IMR-90 (cell line): Measurements from ENCODE around the gene MNAT1. TPM values are rescaled to one million over a fixed set of nuclear protein-coding genes. Genes with fewer than 3 reads are reported as not detected.

Experiments used
- ATAC-seq: fragments of 200-7000 bp; cut with Tn5 transposase; 2 replicates; pipeline ENCODE4 v1.9.1; 2020; ENCODE audit warnings: low read depth, mild to moderate bottlenecking, moderate library complexity
- BruUV-seq: library from RNA; stranded (reverse); fragments of 400-500 nt; replicated peaks from 2 replicates; lab custom pipeline; 2021; lab: Mats Ljungman, UMichigan
- CTCF ChIA-PET: fragments of 300-600 bp; formaldehyde crosslinking; extraction: SDS; loops from one replicate; lab custom pipeline; 2021; ENCODE audit warnings: antibody characterized with exemption; lab: Yijun Ruan, JAX
- POLR2A ChIA-PET: fragments of 300-600 bp; sonication (Branson Sonifier 250); formaldehyde crosslinking; loops from one replicate; lab custom pipeline; 2022; ENCODE audit warnings: antibody characterized with exemption; ENCODE audit not compliant: unreplicated experiment; lab: Charles Lee
- DNase-seq: peaks from one replicate; pipeline ENCODE4 v3.0.0; 2013
- H2AFZ ChIP-seq: replicated peaks from 2 replicates; pipeline ENCODE3; 2013; ENCODE audit warnings: low read length, mild to moderate bottlenecking; ENCODE audit not compliant: poor library complexity
- H2AK5ac ChIP-seq: 2 replicates; pipeline ENCODE4 v1.6.1; 2013; ENCODE audit warnings: low read depth, low read length, inconsistent platforms
- H2AK9ac ChIP-seq: replicated peaks from 2 replicates; pipeline ENCODE3; 2013; ENCODE audit warnings: mild to moderate bottlenecking, low read depth, low read length, moderate library complexity; ENCODE audit not compliant: poor library complexity
- H2BK120ac ChIP-seq: 2 replicates; pipeline ENCODE4 v1.6.1; 2013; ENCODE audit warnings: low read depth, low read length, inconsistent platforms
- H2BK15ac ChIP-seq: 3 replicates; pipeline ENCODE4 v1.6.1; 2013; ENCODE audit warnings: low read depth, low read length, inconsistent platforms
- H2BK20ac ChIP-seq: 2 replicates; pipeline ENCODE4 v1.6.1; 2013; ENCODE audit warnings: low read depth, mild to moderate bottlenecking, inconsistent platforms, low read length, moderate library complexity
- H2BK5ac ChIP-seq: 2 replicates; pipeline ENCODE4 v1.6.1; 2013; ENCODE audit warnings: mild to moderate bottlenecking, low read depth, low read length, inconsistent platforms; ENCODE audit not compliant: poor library complexity, severe bottlenecking
- H3K14ac ChIP-seq: replicated peaks from 2 replicates; pipeline ENCODE4 v1.6.1; 2013; ENCODE audit warnings: low read depth, low read length, inconsistent platforms
- H3K18ac ChIP-seq: 2 replicates; pipeline ENCODE4 v1.6.1; 2013; ENCODE audit warnings: low read depth, low read length, control low read depth
- H3K23ac ChIP-seq: 2 replicates; pipeline ENCODE4 v1.6.1; 2013; ENCODE audit warnings: low read depth, low read length, inconsistent platforms
- H3K27ac ChIP-seq: 2 replicates; pipeline ENCODE4 v1.5.1; 2013; ENCODE audit warnings: mild to moderate bottlenecking, control low read depth, low read length; ENCODE audit not compliant: insufficient read depth
- H3K27me3 ChIP-seq: 2 replicates; pipeline ENCODE4 v1.6.1; 2013; ENCODE audit warnings: low read length; ENCODE audit not compliant: control insufficient read depth, insufficient read depth
- H3K36me3 ChIP-seq: 2 replicates; pipeline ENCODE4 v1.6.1; 2013; ENCODE audit warnings: low read length, mixed read lengths; ENCODE audit not compliant: control insufficient read depth, insufficient read depth
- H3K4ac ChIP-seq: 2 replicates; pipeline ENCODE4 v1.6.1; 2013; ENCODE audit warnings: low read depth, low read length, inconsistent platforms
- H3K4me1 ChIP-seq: 2 replicates; pipeline ENCODE4 v1.6.1; 2013; ENCODE audit warnings: low read length, mixed read lengths; ENCODE audit not compliant: control insufficient read depth, insufficient read depth
- H3K4me2 ChIP-seq: 2 replicates; pipeline ENCODE4 v1.6.1; 2013; ENCODE audit warnings: low read depth, mild to moderate bottlenecking, control low read depth, low read length, moderate library complexity
- H3K4me3 ChIP-seq: 2 replicates; pipeline ENCODE4 v1.5.1; 2013; ENCODE audit warnings: low read depth, mild to moderate bottlenecking, control low read depth, low read length, moderate library complexity; ENCODE audit not compliant: insufficient read depth
- H3K56ac ChIP-seq: 2 replicates; pipeline ENCODE4 v1.6.1; 2013; ENCODE audit warnings: low read length, inconsistent platforms; ENCODE audit not compliant: insufficient read depth; ENCODE audit errors: extremely low read depth
- H3K79me1 ChIP-seq, 2 experiments: 2 replicates each; pipeline ENCODE4 v1.6.1; 2013; ENCODE audit warnings: low read length in 2 of 2, inconsistent platforms in 1 of 2, low read depth in 1 of 2
- H3K9ac ChIP-seq: 2 replicates; pipeline ENCODE4 v1.6.1; 2013; ENCODE audit warnings: low read depth, low read length, control low read depth
- H3K9me1 ChIP-seq: 2 replicates; pipeline ENCODE4 v1.6.1; 2013; ENCODE audit warnings: low read length, inconsistent platforms; ENCODE audit not compliant: insufficient read depth
- H3K9me3 ChIP-seq: 2 replicates; pipeline ENCODE4 v1.6.1; 2013; ENCODE audit warnings: low read length; ENCODE audit not compliant: control insufficient read depth, insufficient read depth
- H4K20me1 ChIP-seq: 2 replicates; pipeline ENCODE4 v1.6.1; 2013; ENCODE audit warnings: low read length, inconsistent platforms; ENCODE audit not compliant: insufficient read depth
- H4K5ac ChIP-seq: 2 replicates; pipeline ENCODE4 v1.6.1; 2013; ENCODE audit warnings: mild to moderate bottlenecking, low read depth, low read length, control low read depth
- H4K8ac ChIP-seq, 2 experiments: 2 replicates each; pipeline ENCODE4 v1.6.1; 2013; ENCODE audit warnings: low read depth in 2 of 2, low read length in 2 of 2, control low read depth in 1 of 2, inconsistent platforms in 1 of 2
- H4K91ac ChIP-seq: 2 replicates; pipeline ENCODE4 v1.6.1; 2013; ENCODE audit warnings: low read depth, low read length, inconsistent platforms; ENCODE audit not compliant: insufficient read depth
- BHLHE40 ChIP-seq: fragments of 150-350 bp; IDR thresholded peaks from 2 replicates; pipeline ENCODE4 v1.6.1; 2016; ENCODE audit warnings: mild to moderate bottlenecking, low read depth, low read length
- CEBPB ChIP-seq: IDR thresholded peaks from 2 replicates; pipeline ENCODE4 v1.6.1; 2012; ENCODE audit warnings: low read depth, low read length, improper control_type of control experiment
- CHD1 ChIP-seq: IDR thresholded peaks from 2 replicates; pipeline ENCODE4 v1.6.1; 2012; ENCODE audit warnings: low read depth, low read length, improper control_type of control experiment
- ELK1 ChIP-seq: fragments of 150-350 bp; IDR thresholded peaks from 2 replicates; pipeline ENCODE4 v1.6.1; 2016; ENCODE audit warnings: low read depth, mild to moderate bottlenecking, low read length, moderate library complexity, borderline replicate concordance
- FOS ChIP-seq: fragments of 150-350 bp; IDR thresholded peaks from 2 replicates; pipeline ENCODE4 v1.6.1; 2016; ENCODE audit warnings: low read depth, low read length
- MAFK ChIP-seq: IDR thresholded peaks from 2 replicates; pipeline ENCODE4 v1.6.1; 2012; ENCODE audit warnings: low read depth, low read length, improper control_type of control experiment
- MAZ ChIP-seq: IDR thresholded peaks from 2 replicates; pipeline ENCODE4 v1.6.1; 2012; ENCODE audit warnings: low read depth, mild to moderate bottlenecking, low read length, improper control_type of control experiment, moderate library complexity, borderline replicate concordance
- MXI1 ChIP-seq: IDR thresholded peaks from 2 replicates; pipeline ENCODE4 v1.6.1; 2012; ENCODE audit warnings: low read depth, mild to moderate bottlenecking, low read length, moderate library complexity, borderline replicate concordance
- NFE2L2 ChIP-seq: fragments of 150-350 bp; IDR thresholded peaks from 2 replicates; pipeline ENCODE4 v1.6.1; 2016; ENCODE audit warnings: low read depth, mild to moderate bottlenecking, low read length
- POLR2A ChIP-seq: IDR thresholded peaks from 2 replicates; pipeline ENCODE4 v1.6.1; 2012; ENCODE audit warnings: mild to moderate bottlenecking, low read depth, low read length
- RAD21 ChIP-seq: IDR thresholded peaks from 2 replicates; pipeline ENCODE4 v1.6.1; 2012; ENCODE audit warnings: low read length, improper control_type of control experiment
- RCOR1 ChIP-seq: IDR thresholded peaks from 2 replicates; pipeline ENCODE4 v1.6.1; 2012; ENCODE audit warnings: mild to moderate bottlenecking, low read length, improper control_type of control experiment; ENCODE audit not compliant: insufficient replicate concordance
- RFX5 ChIP-seq: IDR thresholded peaks from 2 replicates; pipeline ENCODE4 v1.8.0; 2012; ENCODE audit warnings: low read depth, mild to moderate bottlenecking, low read length, moderate library complexity
- SMC3 ChIP-seq: fragments of 150-350 bp; IDR thresholded peaks from 2 replicates; pipeline ENCODE4 v1.6.1; 2016; ENCODE audit warnings: low read depth, mild to moderate bottlenecking, antibody characterized with exemption, low read length, moderate library complexity
- USF2 ChIP-seq: fragments of 150-350 bp; IDR thresholded peaks from 2 replicates; pipeline ENCODE4 v1.6.1; 2017; ENCODE audit warnings: mild to moderate bottlenecking, antibody characterized with exemption, low read length, low read depth
- dilution Hi-C: fragments of 300-500 bp; cut with HindIII; formaldehyde crosslinking; loops from one replicate; pipeline ENCODE4 v1.14.3; 2018; ENCODE audit warnings: low sequenced_read_pairs; ENCODE audit not compliant: unreplicated experiment
- in situ Hi-C: fragments of 300-500 bp; cut with MboI; formaldehyde crosslinking; loops from 3 replicates; pipeline ENCODE4 v1.14.3; 2019; ENCODE audit warnings: low sequenced_read_pairs, inconsistent platforms, mixed read lengths
- intact Hi-C: fragments of 100-400 bp; cut with micrococcal nuclease; formaldehyde crosslinking; loops from 2 replicates; pipeline ENCODE4 v1.10.0; 2022
- polyA plus RNA-seq, 3 experiments: library from polyadenylated mRNA; depleted of rRNA; stranded (reverse); fragments of >200 nt; gene quantifications; 2 replicates each; pipeline ENCODE4 v1.2.3, GENCODE V29; 2012; ENCODE audit warnings: low replicate concordance in 1 of 3
- total RNA-seq: library from RNA; depleted of rRNA; stranded (reverse); fragments of >200 nt; gene quantifications from 2 replicates; pipeline ENCODE4 v1.2.3, GENCODE V29; 2012
- TF ChIP-seq, protein P1 (sequence below): conservative IDR thresholded peaks from 2 replicates; pipeline ENCODE4 v1.5.1; 2012; ENCODE audit warnings: mild to moderate bottlenecking, low read depth, low read length, improper control_type of control experiment

Gene MNAT1
- total and polyA plus RNA-seq, 2 of the 4 experiments (the other 2 are of a cell fraction): 48.2 to 53.0 TPM

- no TSS peak for BruUV-seq
- DNase-seq (no peak), ATAC-seq (no peak)
- Histone ChIP-seq H3K4me3 (no peak overlapping the region), H2BK5ac (no peak overlapping the region), H3K27ac (no peak overlapping the region), H2BK120ac (no peak overlapping the region), H2AK9ac (no peak overlapping the region), H3K23ac (no peak overlapping the region), H4K5ac (no peak overlapping the region), H4K20me1 (peaks cover 20% of the 10 kb centered on the region), H3K18ac (no peak overlapping the region), H3K4ac (no peak overlapping the region), H3K9ac (no peak overlapping the region), H3K9me1 (peaks cover 3% of the 10 kb centered on the region; the same call in 1 of the 2 replicates), H3K27me3 (no peaks in the 10 kb centered on the region), H4K91ac (no peak overlapping the region), H3K14ac (no peak overlapping the region), H2AFZ (no peak overlapping the region), H3K56ac (no peak overlapping the region), H2BK15ac (no peak overlapping the region), H2AK5ac (no peak overlapping the region), H3K36me3 (peaks cover 8% of the 10 kb centered on the region), H3K79me1 (peaks cover 20 to 29% of the 10 kb centered on the region in 2 experiments), H3K4me2 (no peak overlapping the region), H3K9me3 (no peaks in the 10 kb centered on the region), H3K4me1 (peaks cover 2% of the 10 kb centered on the region; the same call in 1 of the 2 replicates), H2BK20ac (no peak overlapping the region), H4K8ac (no peak overlapping the region)
- dilution Hi-C loops (no loop called here), intact Hi-C loops (no loop called here), in situ Hi-C loops (no loop called here)
- CTCF ChIA-PET: no interaction called here
- TF ChIP-seq NFE2L2 (no peak), RCOR1 (no peak), BHLHE40 (no peak), RAD21 (no peak), FOS (no peak), MAZ (no peak), CHD1 (no peak), MXI1 (no peak), MAFK (no peak), SMC3 (no peak), ELK1 (no peak), RFX5 (no peak), USF2 (no peak), POLR2A (no peak), CEBPB (no peak)
- TF ChIP-seq, protein P1, sequence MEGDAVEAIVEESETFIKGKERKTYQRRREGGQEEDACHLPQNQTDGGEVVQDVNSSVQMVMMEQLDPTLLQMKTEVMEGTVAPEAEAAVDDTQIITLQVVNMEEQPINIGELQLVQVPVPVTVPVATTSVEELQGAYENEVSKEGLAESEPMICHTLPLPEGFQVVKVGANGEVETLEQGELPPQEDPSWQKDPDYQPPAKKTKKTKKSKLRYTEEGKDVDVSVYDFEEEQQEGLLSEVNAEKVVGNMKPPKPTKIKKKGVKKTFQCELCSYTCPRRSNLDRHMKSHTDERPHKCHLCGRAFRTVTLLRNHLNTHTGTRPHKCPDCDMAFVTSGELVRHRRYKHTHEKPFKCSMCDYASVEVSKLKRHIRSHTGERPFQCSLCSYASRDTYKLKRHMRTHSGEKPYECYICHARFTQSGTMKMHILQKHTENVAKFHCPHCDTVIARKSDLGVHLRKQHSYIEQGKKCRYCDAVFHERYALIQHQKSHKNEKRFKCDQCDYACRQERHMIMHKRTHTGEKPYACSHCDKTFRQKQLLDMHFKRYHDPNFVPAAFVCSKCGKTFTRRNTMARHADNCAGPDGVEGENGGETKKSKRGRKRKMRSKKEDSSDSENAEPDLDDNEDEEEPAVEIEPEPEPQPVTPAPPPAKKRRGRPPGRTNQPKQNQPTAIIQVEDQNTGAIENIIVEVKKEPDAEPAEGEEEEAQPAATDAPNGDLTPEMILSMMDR: no peak
- POLR2A ChIA-PET: no interaction called here
Observed at GRCh38 chr14:60710494-60710893, 24.1 kb upstream of the MNAT1 start.
